Breast epithelium (tissue), 4 donors: ENCODE results near the gene TACR2. TPM values are rescaled to one million over a fixed set of nuclear protein-coding genes. Genes with fewer than 3 reads are reported as not detected.

Source experiments
- DNase-seq, 2 donors: peaks; one replicate each; pipeline ENCODE4 v3.0.0-alpha.2; 2019; ENCODE audit warnings: low spot score in 2 of 2
- H3K27ac ChIP-seq, 2 donors: fragments of 200-600 bp; sonication (generic) in 1 of 2; one replicate each; pipeline ENCODE4 v1.5.1; 2016 to 2019; ENCODE audit warnings: mild to moderate bottlenecking in 1 of 2
- H3K27me3 ChIP-seq, 2 donors: fragments of 200-600 bp; sonication (generic) in 1 of 2; one replicate each; pipeline versions ENCODE4 v1.5.1 to v1.6.0; 2017 to 2019; ENCODE audit warnings: control low read depth in 1 of 2, mild to moderate bottlenecking in 1 of 2
- H3K36me3 ChIP-seq: fragments of 200-600 bp; one replicate; pipeline ENCODE4 v1.5.1; 2019
- H3K4me1 ChIP-seq, 2 donors: fragments of 200-600 bp; sonication (generic); one replicate each; pipeline ENCODE4 v1.5.1; 2016 to 2019; ENCODE audit warnings: control low read depth in 1 of 2
- H3K4me3 ChIP-seq, 3 donors: fragments of 200-600 bp; sonication (generic); 1 replicate in 2 of 3; 2 replicates in 1 of 3; pipeline ENCODE4 v1.5.1; 2016 to 2019; ENCODE audit warnings: mild to moderate bottlenecking in 3 of 3, moderate library complexity in 2 of 3
- H3K9me3 ChIP-seq, 2 donors: fragments of 200-600 bp; sonication (generic) in 1 of 2; one replicate each; pipeline ENCODE4 v1.5.1; 2016 to 2019; ENCODE audit warnings: control low read depth in 1 of 2
- POLR2A ChIP-seq: fragments of 450-650 bp; IDR thresholded peaks from one replicate; pipeline ENCODE4 v1.6.1; 2016; ENCODE audit warnings: antibody characterized with exemption, mild to moderate bottlenecking, moderate library complexity
- POLR2AphosphoS5 ChIP-seq, 3 donors: sonication (generic); formaldehyde crosslinking; IDR thresholded peaks; one replicate each; pipeline ENCODE4 v1.6.1; 2017; ENCODE audit warnings: antibody characterized with exemption in 3 of 3
- intact Hi-C: fragments of 100-400 bp; cut with DNase I; formaldehyde crosslinking; loops from one replicate; pipeline ENCODE4 v1.15.1; 2023; ENCODE audit warnings: low total_unique reads
- total RNA-seq, 3 donors: library from RNA; depleted of rRNA; stranded (reverse); fragments of >200 nt; gene quantifications; one replicate each; pipeline ENCODE4 v1.1.0, GENCODE V29; 2016
- TF ChIP-seq, protein P1 (sequence below), 3 donors: fragments of 450-650 bp; IDR thresholded peaks; one replicate each; pipeline ENCODE4 v1.5.1; 2016 to 2017; ENCODE audit warnings: antibody characterized with exemption in 3 of 3, mild to moderate bottlenecking in 3 of 3, moderate library complexity in 3 of 3

The TACR2 gene
- total RNA-seq, 3 donors from 2014 or later = 0.66 to 3.2 (median 0.73) TPM

DNA sequence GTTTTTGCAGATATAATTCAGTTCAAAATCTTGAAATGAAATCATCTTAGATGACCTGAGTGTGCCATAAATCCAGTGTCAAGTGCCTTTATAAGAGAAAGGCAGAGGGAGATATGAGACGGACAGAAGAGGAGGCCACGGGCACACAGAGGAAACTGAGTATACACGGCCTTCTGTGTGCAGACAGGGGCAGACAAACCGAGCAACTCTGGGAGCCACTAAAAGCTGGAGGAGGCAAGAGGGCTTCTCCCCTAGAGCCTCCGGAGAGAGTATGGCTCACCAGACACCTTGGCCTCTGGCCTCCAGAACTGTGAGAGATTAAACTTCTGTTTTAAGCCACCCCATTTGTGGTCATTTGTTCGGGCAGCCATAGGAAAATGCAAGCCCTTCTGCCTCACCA, 47.2 kb upstream of the TACR2 start:
- TF ChIP-seq POLR2A = no peak
- no peak for TF ChIP-seq POLR2AphosphoS5 (IDR thresholded peaks at IDR 0.05)
- TF ChIP-seq, protein P1, sequence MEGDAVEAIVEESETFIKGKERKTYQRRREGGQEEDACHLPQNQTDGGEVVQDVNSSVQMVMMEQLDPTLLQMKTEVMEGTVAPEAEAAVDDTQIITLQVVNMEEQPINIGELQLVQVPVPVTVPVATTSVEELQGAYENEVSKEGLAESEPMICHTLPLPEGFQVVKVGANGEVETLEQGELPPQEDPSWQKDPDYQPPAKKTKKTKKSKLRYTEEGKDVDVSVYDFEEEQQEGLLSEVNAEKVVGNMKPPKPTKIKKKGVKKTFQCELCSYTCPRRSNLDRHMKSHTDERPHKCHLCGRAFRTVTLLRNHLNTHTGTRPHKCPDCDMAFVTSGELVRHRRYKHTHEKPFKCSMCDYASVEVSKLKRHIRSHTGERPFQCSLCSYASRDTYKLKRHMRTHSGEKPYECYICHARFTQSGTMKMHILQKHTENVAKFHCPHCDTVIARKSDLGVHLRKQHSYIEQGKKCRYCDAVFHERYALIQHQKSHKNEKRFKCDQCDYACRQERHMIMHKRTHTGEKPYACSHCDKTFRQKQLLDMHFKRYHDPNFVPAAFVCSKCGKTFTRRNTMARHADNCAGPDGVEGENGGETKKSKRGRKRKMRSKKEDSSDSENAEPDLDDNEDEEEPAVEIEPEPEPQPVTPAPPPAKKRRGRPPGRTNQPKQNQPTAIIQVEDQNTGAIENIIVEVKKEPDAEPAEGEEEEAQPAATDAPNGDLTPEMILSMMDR (IDR thresholded peaks at IDR 0.05) = no peak
- DNase-seq = no peak
- H3K27ac ChIP-seq = peak overlapping the region in 1 of 2 donors; percentile 74

GRCh38 chr10:69461243-69462025, 44.7 kb upstream of the TACR2 start:
- Histone ChIP-seq H3K9me3 (no peaks in the 10 kb centered on the region), H3K27me3 (no peaks in the 10 kb centered on the region), H3K27ac (peak overlapping the region; percentile 67 to 78), H3K4me1 (peaks cover 5 to 7% of the 10 kb centered on the region in 2 donors), H3K4me3 (no peak overlapping the region), H3K36me3 (no peaks in the 10 kb centered on the region)
- intact Hi-C loops = no loop called here
- TF ChIP-seq POLR2AphosphoS5 (IDR thresholded peaks at IDR 0.05) = no peak
- TF ChIP-seq, protein P1 (IDR thresholded peaks at IDR 0.05) = no peak
- TF ChIP-seq POLR2A = no peak
- DNase-seq = no peak

More for the DNA sequence above, 47.2 kb upstream of the TACR2 start:
- H3K36me3 ChIP-seq = no peaks in the 10 kb centered on the region
- H3K27me3 ChIP-seq = no peaks in the 10 kb centered on the region
- no peaks in the 10 kb centered on the region for H3K9me3 ChIP-seq
- intact Hi-C loops = no loop called here
- H3K4me1 ChIP-seq = peaks cover 0 to 5% of the 10 kb centered on the region in 2 donors
- H3K4me3 ChIP-seq = no peak overlapping the region

DNA sequence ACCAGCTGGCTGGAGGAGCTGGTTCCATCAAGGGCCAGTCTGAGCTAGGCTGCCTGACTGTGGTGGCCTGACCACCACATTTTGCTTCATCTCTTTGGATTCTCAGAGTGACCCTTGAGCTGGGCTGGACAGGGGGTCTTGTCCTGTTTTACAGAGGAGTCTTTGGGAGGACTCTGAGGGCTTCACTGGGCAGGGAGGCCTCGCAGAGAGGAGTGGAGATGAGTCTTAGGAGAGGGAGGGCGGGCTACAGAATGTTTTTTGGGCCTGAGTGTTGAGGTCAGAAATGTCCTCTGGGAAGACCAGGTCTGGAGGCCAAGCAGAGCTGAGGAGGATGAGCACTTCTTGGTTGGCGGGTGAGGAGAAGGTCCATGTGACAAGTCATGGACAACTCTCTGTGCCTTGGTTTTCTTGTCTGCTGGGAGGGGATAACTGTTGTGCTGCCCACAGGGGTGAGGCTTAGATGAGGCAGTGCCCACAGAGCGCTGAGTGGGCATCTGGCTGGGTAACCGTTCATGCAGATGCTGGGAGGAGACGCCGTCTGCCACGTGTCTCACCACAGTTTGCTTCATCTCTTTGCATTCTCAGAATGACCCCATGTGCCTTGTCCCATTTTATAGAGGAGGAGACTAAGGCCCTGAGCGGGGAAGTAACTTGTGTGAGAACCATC, 44.0 kb upstream of the TACR2 start:
- Histone ChIP-seq H3K4me1 (peaks cover 5 to 7% of the 10 kb centered on the region in 2 donors), H3K27ac (peak overlapping the region; percentile 67 to 78), H3K36me3 (no peaks in the 10 kb centered on the region)

DNA sequence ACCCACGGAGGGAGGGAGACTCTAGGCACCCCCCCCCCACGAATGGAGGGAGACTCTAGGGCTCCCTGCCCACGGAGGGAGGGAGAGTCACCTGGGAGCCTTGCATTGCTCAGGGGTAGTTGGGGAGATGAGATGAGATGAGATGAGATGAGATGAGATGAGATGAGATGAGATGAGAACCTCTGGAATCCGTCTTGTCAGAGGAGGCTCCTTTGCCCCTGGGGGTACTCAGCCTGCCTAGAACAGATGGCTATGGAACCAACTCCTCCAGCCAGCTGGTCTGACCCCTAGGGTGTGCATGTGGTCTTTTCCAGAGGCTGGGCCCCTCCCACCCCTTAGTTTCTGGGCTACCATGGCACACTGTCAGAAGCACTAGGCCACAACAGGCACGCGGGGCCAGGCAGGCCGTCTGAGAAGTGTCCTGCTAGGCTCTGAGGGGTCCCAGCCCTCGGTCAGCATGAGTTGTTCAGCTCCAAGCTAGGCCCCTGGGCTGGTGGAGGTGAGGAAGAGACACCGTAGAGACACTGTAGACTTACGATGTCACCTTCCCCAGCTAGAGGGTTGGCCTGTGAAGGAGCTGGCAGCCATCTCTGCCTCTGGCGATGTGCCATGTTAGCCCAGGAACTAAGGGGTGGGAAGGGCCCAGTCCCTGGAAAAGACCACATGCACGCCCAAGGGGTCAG, 43.3 kb upstream of the TACR2 start:
- DNase-seq = no peak
- Histone ChIP-seq H3K27me3 (no peaks in the 10 kb centered on the region), H3K36me3 (no peaks in the 10 kb centered on the region), H3K4me1 (peaks cover 5 to 7% of the 10 kb centered on the region in 2 donors), H3K4me3 (no peak overlapping the region), H3K9me3 (no peaks in the 10 kb centered on the region), H3K27ac (peak overlapping the region; percentile 67 to 78)
- intact Hi-C loops = no loop called here
- TF ChIP-seq POLR2A (no peak), POLR2AphosphoS5 (IDR thresholded peaks at IDR 0.05) (no peak)
- TF ChIP-seq, protein P1 (IDR thresholded peaks at IDR 0.05) = no peak

More for the DNA sequence above, 44.0 kb upstream of the TACR2 start:
- Histone ChIP-seq H3K27me3 (no peaks in the 10 kb centered on the region), H3K9me3 (no peaks in the 10 kb centered on the region), H3K4me3 (no peak overlapping the region)
- DNase-seq = no peak
- intact Hi-C loops = no loop called here
- TF ChIP-seq POLR2AphosphoS5 (IDR thresholded peaks at IDR 0.05) (no peak), POLR2A (no peak)
- TF ChIP-seq, protein P1 (IDR thresholded peaks at IDR 0.05) = no peak
